G401 (cell line): Measurements from ENCODE around the gene UTS2B. TPM values are rescaled to one million over a fixed set of nuclear protein-coding genes. Genes with fewer than 3 reads are reported as not detected.
"Not testable (repeated sequence)": the region's sequence is repeated elsewhere in the genome, so short reads cannot be mapped to it uniquely, and the experiment has no call there.

Experiments
- DNase-seq: peaks from one replicate; pipeline ENCODE4 v3.0.0-alpha.2; 2015; ENCODE audit warnings: low spot score
- in situ Hi-C: cut with HindIII; loops from 2 replicates; pipeline ENCODE4 v1.10.0; 2016; ENCODE audit warnings: low sequenced_read_pairs, mixed read lengths
- total RNA-seq: library from RNA; depleted of rRNA; stranded (reverse); fragments of >200 nt; shearing (Covaris generic); gene quantifications from 2 replicates; pipeline ENCODE4 v1.2.3, GENCODE V29; 2014

UTS2B gene
- total RNA-seq, 1 experiment from 2014 or later = not detected

DNA sequence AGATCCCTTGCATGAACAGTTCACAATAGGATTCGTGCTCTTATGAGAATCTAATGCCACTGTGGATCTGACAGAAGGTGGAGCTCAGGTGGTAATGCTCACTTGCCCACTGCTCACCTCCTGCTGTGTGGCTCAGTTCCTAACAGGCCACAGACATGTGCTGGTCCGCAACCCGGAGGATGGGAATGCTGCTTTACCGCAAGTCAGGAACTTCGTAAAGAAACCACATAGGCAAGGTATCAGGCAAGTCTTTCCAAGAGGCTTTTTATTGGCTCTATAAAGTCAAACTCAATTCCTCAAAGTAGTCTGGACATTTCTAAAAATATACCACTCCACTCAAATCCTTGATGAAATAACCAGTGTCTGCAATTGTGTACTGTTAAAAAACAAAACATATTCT is 75.2 kb downstream of the UTS2B start:
- in situ Hi-C loops = no loop called here
- DNase-seq = no peak

- in situ Hi-C loops = no loop called here
- DNase-seq = no peak
Observed at GRCh38 chr3:191254098-191254873, 76.0 kb downstream of the UTS2B start.

DNA sequence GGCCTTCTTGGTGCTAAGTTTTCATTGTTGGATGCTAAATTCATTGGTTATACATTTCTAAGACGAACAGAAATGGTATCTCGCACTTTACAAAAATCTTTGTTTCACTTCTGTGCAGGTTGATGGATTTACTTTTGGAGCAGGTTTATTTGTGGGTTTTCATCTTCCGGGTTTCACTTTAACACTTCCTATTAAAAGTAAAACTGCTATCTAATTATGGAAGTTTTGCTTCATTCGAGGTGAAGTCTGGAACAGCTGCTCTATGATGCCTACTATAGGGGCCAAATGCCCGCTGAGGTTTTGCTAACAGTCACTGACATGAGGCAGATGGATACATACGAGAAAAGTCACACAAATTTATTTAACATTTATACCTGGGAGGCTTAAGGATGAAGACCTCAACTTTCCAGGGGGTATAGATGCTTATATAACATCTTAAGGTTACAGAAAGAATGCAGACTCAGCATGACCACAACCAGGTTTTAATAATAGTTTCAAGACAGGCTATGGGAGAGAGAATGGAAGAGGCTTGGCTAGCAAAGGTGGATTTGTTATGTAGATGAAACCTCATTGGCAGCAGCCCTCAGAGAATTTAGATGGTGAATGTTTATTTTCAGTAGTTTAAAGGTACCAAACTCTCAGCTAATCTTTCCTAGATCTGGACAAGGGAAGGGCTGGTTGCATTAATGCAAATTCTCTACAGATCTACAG is 77.1 kb downstream of the UTS2B start:
- DNase-seq = no peak

GRCh38 chr3:191246630-191247029 is 83.7 kb downstream of the UTS2B start:
- in situ Hi-C loops = no loop called here
- no peak for DNase-seq

More for the DNA sequence above, 77.1 kb downstream of the UTS2B start:
- in situ Hi-C loops = no loop called here

GRCh38 chr3:191246034-191246433 is 84.3 kb downstream of the UTS2B start:
- in situ Hi-C loops, DNase-seq: not testable (repeated sequence)

DNA sequence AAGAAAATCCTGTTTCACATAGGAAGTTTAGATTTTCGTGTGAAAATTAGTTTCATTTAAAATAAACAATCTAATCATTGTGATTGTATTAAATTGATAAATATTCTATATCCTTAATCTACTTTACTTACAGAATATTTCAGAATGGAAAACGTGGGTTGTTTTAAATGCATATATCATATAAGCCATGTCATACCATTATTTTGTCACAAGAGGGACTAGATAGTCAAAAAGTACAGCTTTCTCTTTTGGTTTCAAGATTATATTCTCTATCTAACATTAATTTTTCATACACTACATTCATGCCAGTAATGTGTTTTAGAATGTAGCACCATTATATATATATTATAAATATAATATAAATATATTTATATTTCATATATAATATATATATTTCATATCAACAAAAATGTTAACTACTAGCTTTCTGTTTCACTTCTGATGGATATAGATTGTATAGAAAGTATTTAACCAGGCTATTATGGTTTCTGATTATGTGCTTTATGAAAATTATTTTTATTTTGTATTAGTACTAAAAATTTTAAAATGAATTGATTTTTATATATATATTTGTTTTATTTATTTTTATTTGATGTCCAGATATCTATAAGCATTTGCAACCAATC is 86.0 kb downstream of the UTS2B start:
- DNase-seq = no peak
- in situ Hi-C loops = no loop called here

GRCh38 chr3:191240486-191240885 is 89.8 kb downstream of the UTS2B start:
- in situ Hi-C loops = no loop called here
- no peak for DNase-seq

DNA sequence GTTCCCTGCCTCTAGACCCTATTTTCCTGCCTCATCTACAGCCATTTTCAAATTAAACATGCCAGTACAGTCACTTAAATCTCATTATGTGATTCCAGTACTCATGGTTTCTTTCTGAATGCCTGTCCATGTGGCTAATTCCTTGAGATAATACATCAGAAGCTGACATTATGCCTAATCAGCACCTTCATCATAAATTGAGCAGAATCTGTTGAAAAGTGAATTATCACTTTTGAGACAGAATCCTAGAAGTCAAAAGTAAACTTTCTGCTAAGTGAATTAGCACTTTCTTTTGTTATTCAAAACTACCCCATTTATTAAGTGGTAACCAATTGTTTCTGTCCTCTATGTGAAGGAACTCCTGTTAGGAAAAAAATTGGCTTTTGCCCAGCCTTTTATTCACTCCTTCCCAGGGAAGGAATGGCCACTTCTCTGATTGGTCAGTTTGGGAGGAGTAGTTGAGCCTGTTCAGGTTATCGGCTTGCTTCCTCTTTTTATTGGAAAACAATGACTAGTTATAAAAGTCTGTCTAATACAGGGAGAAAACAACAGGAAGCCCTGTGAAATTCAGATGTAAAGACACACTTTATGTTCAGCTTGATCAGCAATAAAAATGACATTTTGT is 90.8 kb downstream of the UTS2B start:
- in situ Hi-C loops = no loop called here
- no peak for DNase-seq

- no peak for DNase-seq
Observed at GRCh38 chr3:191238321-191238817, 92.0 kb downstream of the UTS2B start.

GRCh38 chr3:191237047-191237882 is 93.1 kb downstream of the UTS2B start:
- in situ Hi-C loops = no loop called here
- DNase-seq = no peak

More at GRCh38 chr3:191238321-191238817, 92.0 kb downstream of the UTS2B start:
- in situ Hi-C loops = no loop called here

- in situ Hi-C loops = no loop called here
- DNase-seq = no peak
Observed at GRCh38 chr3:191236646-191237045, 93.7 kb downstream of the UTS2B start.

DNA sequence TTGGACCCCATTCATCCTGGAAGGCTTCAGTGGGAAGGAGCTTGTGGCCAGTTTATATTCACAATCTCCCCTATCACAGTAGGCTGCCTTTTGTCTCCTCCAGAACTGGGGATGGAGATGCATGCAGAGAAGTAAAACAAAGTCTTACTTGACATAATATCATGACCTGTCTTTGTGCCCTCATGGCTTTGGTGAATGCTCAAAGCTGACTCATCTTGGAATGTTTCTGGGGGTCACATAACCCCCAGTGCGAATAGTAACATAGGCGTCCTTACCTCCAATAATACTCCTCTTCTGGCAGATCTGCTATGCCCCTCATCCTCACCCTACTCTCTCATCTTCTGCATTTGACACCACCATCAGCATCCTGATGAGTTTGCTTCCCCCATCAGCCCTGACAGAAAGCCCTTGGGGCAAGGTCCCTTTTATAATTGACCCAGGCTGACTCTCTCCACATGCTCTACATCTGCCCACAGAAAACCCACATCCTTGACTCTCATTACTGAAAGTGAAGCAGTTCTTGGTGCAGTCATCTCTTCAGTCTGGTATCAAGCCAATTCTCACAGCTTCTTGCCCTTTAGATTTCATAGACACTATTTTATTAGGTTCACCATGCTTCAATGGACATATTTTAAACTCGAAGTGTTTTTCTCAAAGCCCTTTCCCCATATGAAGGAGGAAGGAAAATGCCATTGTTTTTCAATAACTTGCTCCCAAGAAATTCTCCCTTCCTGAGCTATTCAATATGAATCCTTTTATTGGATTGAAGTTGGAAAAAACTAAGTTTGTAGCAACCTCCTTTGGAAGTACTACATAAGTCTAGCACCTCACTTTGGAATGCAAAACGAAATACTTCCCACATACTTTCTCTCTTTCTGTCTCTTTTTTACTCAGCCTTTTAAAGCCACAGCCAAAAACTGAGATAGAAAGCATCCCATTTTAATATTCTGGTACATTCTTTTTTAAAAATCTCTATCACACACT is 94.7 kb downstream of the UTS2B start:
- DNase-seq = no peak
- in situ Hi-C loops = no loop called here

DNA sequence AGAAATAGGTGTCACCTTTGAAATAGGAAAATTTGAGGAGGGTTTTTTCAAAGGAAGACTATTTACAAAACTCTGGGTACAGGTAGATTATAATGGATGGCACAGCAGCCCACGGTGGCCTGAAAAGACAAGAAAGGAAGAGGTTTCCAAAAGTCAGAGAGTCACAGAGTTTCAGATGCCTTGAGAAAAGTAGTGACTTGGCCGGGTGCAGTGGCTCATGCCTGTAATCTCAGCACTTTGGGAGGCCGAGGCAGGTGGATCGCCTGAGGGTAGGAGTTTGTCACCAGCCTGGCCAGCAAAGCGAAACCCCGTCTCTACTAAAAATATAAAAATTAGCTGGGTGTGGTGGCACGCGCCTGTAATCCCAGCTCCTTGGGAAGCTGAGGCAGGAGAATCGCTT is 96.1 kb downstream of the UTS2B start:
- in situ Hi-C loops = no loop called here
- DNase-seq = no peak

GRCh38 chr3:191227541-191227940 is 102.8 kb downstream of the UTS2B start:
- no peak for DNase-seq
- in situ Hi-C loops = no loop called here

- no peak for DNase-seq
- in situ Hi-C loops = no loop called here
Observed at GRCh38 chr3:191221638-191222037, 108.7 kb downstream of the UTS2B start.

GRCh38 chr3:191220908-191221307 is 109.4 kb downstream of the UTS2B start:
- in situ Hi-C loops = no loop called here
- no peak for DNase-seq

GRCh38 chr3:191217301-191217700 is 113.0 kb downstream of the UTS2B start:
- in situ Hi-C loops = no loop called here
- no peak for DNase-seq
